GM18858 (cell line): ENCODE measurements around the gene TBL3.

ENCODE experiments used
- ATAC-seq: cut with Tn5 transposase; IDR thresholded peaks from one replicate; pipeline ENCODE4 v1.9.1; 2021; ENCODE audit not compliant: unreplicated experiment

TBL3 gene

GRCh38 chr16:2013527-2013926 lies 41.7 kb downstream of the TBL3 start:
- no peak for ATAC-seq

GRCh38 chr16:2015117-2015946 lies 43.5 kb downstream of the TBL3 start:
- ATAC-seq = no peak

- no peak for ATAC-seq
These were observed 44.0 kb downstream of the TBL3 start for GRCh38 chr16:2015947-2016208.

GRCh38 chr16:2016407-2016922 lies 44.6 kb downstream of the TBL3 start:
- no peak for ATAC-seq

- no peak for ATAC-seq
These were observed 47.7 kb downstream of the TBL3 start, which contains the start of gene NPW for GRCh38 chr16:2019518-2019920. TSS of gene NPW (plus strand) at chr16:2019785.

GRCh38 chr16:2019921-2020831 lies 48.3 kb downstream of the TBL3 start:
- no peak for ATAC-seq

GRCh38 chr16:2022723-2023091 lies 50.9 kb downstream of the TBL3 start:
- no peak for ATAC-seq

- ATAC-seq = peak; percentile 58
These were observed 51.5 kb downstream of the TBL3 start for GRCh38 chr16:2023092-2024031.

- ATAC-seq = no peak
These were observed 52.2 kb downstream of the TBL3 start for GRCh38 chr16:2024032-2024420.

GRCh38 chr16:2025251-2025650 lies 53.4 kb downstream of the TBL3 start:
- no peak for ATAC-seq

GRCh38 chr16:2025878-2026460 lies 54.1 kb downstream of the TBL3 start:
- ATAC-seq = no peak

- ATAC-seq = no peak
These were observed 54.7 kb downstream of the TBL3 start, which contains the start of gene NHERF2 for GRCh38 chr16:2026461-2027023. TSS of gene NHERF2 (plus strand) at chr16:2026902. CDS start at chr16:2027006, 104 bp downstream.

- no peak for ATAC-seq
These were observed 55.5 kb downstream of the TBL3 start for GRCh38 chr16:2027024-2028010.

- no peak for ATAC-seq
These were observed 56.3 kb downstream of the TBL3 start for GRCh38 chr16:2028146-2028545.

GRCh38 chr16:2028620-2029220 lies 56.9 kb downstream of the TBL3 start:
- ATAC-seq = no peak

GRCh38 chr16:2029350-2029749 lies 57.5 kb downstream of the TBL3 start:
- no peak for ATAC-seq

- no peak for ATAC-seq
These were observed 58.2 kb downstream of the TBL3 start for GRCh38 chr16:2030036-2030435.

GRCh38 chr16:2031081-2031577 lies 59.3 kb downstream of the TBL3 start:
- ATAC-seq = no peak
